SK-N-SH treated with all-trans-retinoic acid at 6 μM for 48 hours (cell line): ENCODE data around the gene NUFIP1.

ENCODE experiments used
- CREB5 ChIP-seq: fragments of 250-450 bp; sonication (Bioruptor Pico); IDR thresholded peaks from 2 replicates; pipeline ENCODE4 v1.5.1; 2020; ENCODE audit warnings: low read depth, mild to moderate bottlenecking, moderate library complexity
- TOX ChIP-seq: fragments of 250-450 bp; sonication (Bioruptor Pico); IDR thresholded peaks from 2 replicates; pipeline ENCODE4 v1.8.0; 2021; ENCODE audit warnings: mild to moderate bottlenecking, moderate library complexity, borderline replicate concordance
- ZFP30 ChIP-seq: fragments of 450-650 bp; formaldehyde crosslinking; IDR thresholded peaks from 2 replicates; pipeline ENCODE4 v1.5.0; 2022; ENCODE audit warnings: mild to moderate bottlenecking, moderate library complexity

- TF ChIP-seq ZFP30 (CRISPR knock-in tag): no peak
- TF ChIP-seq TOX (CRISPR knock-in tag): no peak
- no peak for TF ChIP-seq CREB5
Measured at GRCh38 chr13:44919104-44919804, 70.0 kb downstream of the NUFIP1 start.
